ENCODE measurements around the gene PLCB3.
"Not testable (repeated sequence)": the region's sequence is repeated elsewhere in the genome, so short reads cannot be mapped to it uniquely, and the experiment has no call there.

Gene PLCB3

DNA sequence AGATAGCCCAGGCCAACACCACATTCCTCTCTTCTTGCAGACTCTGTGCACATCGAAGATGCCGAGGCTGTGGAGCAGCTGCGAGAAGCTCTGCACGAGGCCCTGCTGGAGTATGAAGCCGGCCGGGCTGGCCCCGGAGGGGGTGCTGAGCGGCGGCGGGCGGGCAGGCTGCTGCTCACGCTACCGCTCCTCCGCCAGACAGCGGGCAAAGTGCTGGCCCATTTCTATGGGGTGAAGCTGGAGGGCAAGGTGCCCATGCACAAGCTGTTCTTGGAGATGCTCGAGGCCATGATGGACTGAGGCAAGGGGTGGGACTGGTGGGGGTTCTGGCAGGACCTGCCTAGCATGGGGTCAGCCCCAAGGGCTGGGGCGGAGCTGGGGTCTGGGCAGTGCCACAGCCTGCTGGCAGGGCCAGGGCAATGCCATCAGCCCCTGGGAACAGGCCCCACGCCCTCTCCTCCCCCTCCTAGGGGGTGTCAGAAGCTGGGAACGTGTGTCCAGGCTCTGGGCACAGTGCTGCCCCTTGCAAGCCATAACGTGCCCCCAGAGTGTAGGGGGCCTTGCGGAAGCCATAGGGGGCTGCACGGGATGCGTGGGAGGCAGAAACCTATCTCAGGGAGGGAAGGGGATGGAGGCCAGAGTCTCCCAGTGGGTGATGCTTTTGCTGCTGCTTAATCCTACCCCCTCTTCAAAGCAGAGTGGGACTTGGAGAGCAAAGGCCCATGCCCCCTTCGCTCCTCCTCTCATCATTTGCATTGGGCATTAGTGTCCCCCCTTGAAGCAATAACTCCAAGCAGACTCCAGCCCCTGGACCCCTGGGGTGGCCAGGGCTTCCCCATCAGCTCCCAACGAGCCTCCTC, 64.6 kb downstream of the PLCB3 start:
- in situ Hi-C loops (cut with MboI; ENCODE audit: low sequenced_read_pairs), result not testable (repeated sequence)

DNA sequence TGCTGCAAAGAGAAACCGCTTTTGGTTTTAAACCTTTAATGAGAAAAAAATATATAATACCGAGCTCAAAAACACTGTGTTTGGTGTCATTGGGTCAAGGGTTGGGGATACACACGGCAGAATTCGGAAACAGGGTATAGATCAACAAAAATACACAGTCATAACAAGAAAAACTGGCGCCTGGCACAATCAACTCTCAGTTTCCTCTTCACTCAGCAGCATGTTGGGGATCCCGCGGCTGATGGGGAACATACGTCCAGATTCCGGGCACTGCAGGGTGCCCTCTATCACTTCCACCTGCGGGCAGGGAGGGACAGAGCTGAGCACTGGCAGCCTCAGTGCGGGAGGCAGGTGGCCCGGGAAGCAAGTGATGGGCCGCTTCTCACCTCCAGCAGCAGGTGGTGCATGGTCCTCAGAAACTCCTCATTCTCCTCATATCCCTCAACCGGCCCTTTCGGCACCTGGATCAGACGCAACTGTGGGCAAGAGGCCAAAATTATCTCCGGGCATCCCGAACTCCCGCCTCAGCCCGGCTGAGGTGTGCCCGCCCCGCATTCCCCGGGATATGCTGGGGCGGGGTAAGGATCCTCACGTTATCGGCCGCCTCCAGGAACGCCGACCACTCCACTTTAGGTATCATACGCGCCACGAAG, 65.5 kb downstream of the PLCB3 start:
- in situ Hi-C loops (cut with MboI; ENCODE audit: low sequenced_read_pairs), result no loop called here

DNA sequence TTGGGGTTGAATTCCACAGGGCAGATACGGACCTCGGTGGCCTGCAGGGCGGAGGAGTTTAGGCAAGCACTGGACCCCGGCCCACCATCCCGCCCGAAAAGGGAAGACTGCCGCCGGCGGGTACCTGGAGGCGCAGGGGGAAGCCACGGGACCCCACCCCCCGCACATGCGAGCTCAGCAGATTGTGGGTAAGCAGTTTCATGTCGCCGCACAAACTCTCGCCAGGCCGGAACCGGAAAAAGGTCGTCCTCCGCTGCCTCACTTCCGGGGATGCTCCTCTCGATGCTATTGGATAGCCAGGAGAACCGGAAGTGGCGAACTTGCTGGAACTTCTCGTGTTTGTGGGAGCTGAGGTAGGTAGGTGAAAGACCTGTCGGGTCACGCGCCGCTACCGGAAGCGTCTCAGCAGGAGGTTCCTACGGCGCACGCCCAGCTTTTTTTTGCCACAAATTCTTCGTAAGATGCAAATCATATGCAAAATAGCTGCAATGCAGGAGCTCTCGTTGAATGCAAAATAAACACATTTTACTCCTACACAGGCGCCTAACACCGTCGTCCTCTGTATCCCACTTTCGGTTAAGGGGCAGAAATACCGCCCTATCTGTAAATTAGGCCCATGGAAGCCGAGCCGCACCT, 66.1 kb downstream of the PLCB3 start, which contains the start of gene TRMT112:
TRMT112 (minus strand) TSS at position 235 of the 636 bp plus-strand sequence; CDS start at position 202, 33 bp downstream.
- in situ Hi-C loops (cut with MboI; ENCODE audit: low sequenced_read_pairs), result no loop called here

DNA sequence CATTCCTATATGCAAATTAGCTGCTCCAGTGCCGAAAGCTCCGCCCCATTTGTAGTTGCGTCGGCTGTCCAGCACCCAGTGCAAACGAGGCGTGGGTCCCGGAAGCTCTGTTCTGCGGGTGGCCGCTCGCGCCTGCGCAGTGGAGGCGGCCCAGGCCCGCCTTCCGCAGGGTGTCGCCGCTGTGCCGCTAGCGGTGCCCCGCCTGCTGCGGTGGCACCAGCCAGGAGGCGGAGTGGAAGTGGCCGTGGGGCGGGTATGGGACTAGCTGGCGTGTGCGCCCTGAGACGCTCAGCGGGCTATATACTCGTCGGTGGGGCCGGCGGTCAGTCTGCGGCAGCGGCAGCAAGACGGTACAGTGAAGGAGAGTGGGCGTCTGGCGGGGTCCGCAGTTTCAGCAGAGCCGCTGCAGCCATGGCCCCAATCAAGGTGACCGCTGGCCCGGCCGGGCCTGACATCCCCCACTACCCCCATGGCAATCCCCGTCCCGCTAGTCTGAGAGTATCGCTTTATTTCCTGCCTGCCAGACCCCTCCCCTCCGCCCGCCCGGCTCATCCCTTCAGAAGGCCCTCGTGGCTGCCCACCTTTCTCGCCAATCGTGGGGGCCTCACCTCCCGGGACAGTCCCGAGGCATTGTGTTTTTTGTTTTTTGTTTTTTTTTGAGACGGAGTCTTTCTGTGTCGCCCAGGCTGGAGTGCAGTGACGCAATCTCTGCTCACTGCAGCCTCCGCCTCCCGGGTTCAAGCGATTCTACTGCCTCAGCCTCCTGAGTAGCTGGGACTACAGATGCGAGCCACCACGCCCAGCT, 66.8 kb downstream of the PLCB3 start, which contains the start of gene PRDX5:
PRDX5 (plus strand) TSS at position 161 of the 805 bp plus-strand sequence; CDS start at position 256, 95 bp downstream.
- in situ Hi-C loops (cut with MboI; ENCODE audit: low sequenced_read_pairs), result no loop called here

Measured in HL-60/S4 treated with phorbol 12-myristate 13-acetate at 8.2 ng/mL for 4 days and 3 days (cell line).